Fibroblast of villous mesenchyme (primary cell): Measurements from ENCODE around the gene XPR1. TPM values are rescaled to one million over a fixed set of nuclear protein-coding genes. Genes with fewer than 3 reads are reported as not detected.

ENCODE experiments used
- DNase-seq: peaks from one replicate; pipeline ENCODE4 v3.0.0-alpha.2; 2010; ENCODE audit warnings: low read depth
- H3K4me3 ChIP-seq: 2 replicates; pipeline ENCODE4 v1.5.1; 2011; ENCODE audit warnings: low read depth, mild to moderate bottlenecking, low read length
- CTCF ChIP-seq: IDR thresholded peaks from 2 replicates; pipeline ENCODE4 v1.5.1; 2012; ENCODE audit warnings: low read depth, mild to moderate bottlenecking, low read length; ENCODE audit not compliant: insufficient read depth
- total RNA-seq: library from RNA; depleted of rRNA; stranded (reverse); fragments of >200 nt; gene quantifications from 2 replicates; pipeline ENCODE4 v1.2.3, GENCODE V29; 2012

The XPR1 gene
- total RNA-seq, 1 donor, result 31.5 TPM

DNA sequence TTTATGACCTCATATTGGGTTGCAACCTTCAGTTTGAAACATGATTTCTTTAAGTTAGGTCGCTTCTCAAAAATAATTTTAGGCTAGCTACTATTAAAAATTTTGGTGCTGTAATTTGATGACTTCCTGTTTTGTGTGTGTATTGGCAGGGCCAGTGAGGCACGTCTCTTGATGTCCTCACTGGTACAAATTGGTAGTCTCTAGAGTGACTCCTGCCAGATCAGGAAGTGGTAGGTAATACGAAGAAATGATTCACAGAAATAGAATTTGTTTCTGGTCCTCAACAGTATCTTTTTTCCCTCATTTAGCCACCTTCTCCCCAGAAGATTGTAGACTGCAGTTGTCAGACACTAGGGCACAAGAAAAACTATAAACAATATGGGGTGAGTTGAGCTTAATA, 160.0 kb downstream of the XPR1 start:
- TF ChIP-seq CTCF, result no peak
- H3K4me3 ChIP-seq, result no peak overlapping the region
- DNase-seq, result no peak

DNA sequence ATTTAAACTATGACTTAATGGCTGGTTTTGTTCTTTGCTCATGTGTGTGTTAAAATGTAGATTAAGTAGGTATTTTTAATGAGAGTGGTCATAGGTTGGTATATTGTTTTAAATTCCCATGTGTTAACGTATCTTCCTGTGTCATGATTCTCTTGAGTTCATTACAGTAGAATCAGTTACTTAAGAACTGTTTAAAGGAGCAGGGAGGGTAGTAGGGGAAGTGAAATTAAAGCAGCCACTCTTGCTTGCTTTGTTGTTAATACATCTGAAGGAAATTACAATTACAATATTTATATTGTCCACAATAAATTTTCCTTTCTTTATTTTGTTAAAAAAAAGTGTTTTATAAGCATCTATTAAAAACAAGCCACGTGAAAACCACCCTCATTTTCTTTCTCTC, 161.6 kb downstream of the XPR1 start:
- TF ChIP-seq CTCF, result no peak
- peak; percentile 11 for DNase-seq

GRCh38 chr1:180796897-180797640, 165.2 kb downstream of the XPR1 start:
- TF ChIP-seq CTCF, result no peak
- no peak for DNase-seq
- H3K4me3 ChIP-seq, result no peak overlapping the region

More for the DNA sequence above, 161.6 kb downstream of the XPR1 start:
- no peak overlapping the region for H3K4me3 ChIP-seq

DNA sequence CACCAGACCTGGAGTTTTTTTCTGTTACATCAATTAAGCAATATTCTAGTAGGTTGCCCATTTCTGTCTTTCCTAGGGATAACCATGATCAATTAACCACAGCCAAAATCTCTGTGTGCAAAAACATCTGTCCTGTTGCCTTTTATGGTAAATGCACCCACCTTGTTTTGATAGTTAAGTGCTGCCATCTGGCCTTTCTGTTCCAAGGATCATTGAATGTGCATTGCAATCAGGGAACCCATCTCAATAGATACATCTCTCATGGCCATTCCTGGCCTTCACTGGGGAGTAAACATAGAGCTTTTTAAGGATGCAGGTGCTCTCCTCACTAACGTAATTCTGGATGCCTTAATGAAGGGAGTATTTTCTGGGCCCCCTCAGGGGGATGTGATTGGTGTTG, 169.1 kb downstream of the XPR1 start:
- no peak for DNase-seq
- no peak overlapping the region for H3K4me3 ChIP-seq
- no peak for TF ChIP-seq CTCF

GRCh38 chr1:180802813-180803212, 171.0 kb downstream of the XPR1 start:
- DNase-seq, result no peak

GRCh38 chr1:180805316-180805715, 173.5 kb downstream of the XPR1 start:
- TF ChIP-seq CTCF, result no peak
- no peak for DNase-seq
- no peak overlapping the region for H3K4me3 ChIP-seq

More at GRCh38 chr1:180802813-180803212, 171.0 kb downstream of the XPR1 start:
- no peak overlapping the region for H3K4me3 ChIP-seq
- no peak for TF ChIP-seq CTCF

DNA sequence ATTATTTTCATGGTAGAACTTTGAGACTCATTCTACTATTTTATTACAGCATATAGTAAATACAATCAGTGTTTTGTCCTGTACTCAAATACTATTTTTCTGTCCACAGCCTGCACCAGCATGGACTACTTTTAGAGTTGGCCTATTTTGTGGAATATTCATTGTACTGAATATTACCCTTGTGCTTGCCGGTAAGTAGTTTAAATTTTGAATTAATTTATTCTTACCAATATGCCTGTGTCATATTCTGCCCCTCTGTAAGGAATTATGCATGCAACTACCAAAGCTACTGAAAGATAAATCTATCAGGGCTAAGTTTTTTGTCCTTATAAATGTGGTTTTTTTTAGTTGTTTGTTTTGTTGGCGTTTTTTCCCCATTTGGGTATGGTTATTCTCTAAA, 179.5 kb downstream of the XPR1 start:
- DNase-seq, result no peak
- no peak overlapping the region for H3K4me3 ChIP-seq
- TF ChIP-seq CTCF, result no peak
